Stimulated activated CD4-positive, alpha-beta T cell treated with anti-CD3 and anti-CD28 coated beads, Interleukin-4, amount 100 ng/mL, for 4 hours (primary cell): Measurements from ENCODE around the gene ZNF700.
"Not testable (repeated sequence)": the region's sequence is repeated elsewhere in the genome, so short reads cannot be mapped to it uniquely, and the experiment has no call there.

Source experiments
- DNase-seq, 2 experiments: peaks; one replicate each; pipeline ENCODE4 v3.0.0-alpha.2; 2020

The ZNF700 gene

DNA sequence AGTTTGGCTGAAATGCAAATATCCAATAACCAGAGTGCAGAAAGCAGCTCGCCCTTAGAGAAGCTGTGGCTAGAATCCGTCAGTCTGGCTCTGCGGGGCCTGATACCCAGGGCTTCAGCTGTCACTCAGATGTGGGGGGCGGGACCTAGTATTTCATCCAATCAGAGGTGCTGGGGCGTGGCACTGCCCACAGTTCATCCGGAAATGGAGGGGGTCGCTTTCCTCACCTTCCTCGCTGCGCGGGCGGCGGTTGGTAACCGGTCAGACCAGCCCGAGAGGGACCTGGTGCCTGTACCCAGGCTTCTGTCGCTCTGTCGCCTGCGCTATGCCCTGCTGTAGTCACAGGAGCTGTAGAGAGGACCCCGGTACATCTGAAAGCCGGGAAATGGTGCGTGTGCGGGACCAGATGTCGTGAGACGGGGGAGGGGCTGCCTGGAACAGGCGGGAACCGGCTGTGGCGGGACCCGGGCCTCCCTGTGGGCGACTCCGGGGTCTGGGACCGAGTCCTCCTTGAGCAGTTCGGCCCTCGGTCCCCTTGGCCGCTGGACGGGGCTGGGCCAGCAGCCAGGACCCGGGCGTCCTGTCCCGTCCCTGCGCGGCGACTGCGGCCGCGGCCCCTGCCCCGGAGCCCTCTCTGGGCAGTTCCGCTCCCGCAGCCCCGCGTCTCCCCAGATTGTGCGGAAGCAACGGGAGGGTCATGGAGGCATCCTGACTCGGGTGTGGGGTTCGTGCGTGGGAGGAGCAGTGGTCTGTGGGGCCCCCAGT lies at the start of gene ZNF700:
Gene ZNF700, plus strand, starts transcription at position 222 of the 765 bp plus-strand sequence. Its CDS starts 104 bp downstream, at position 326.
- peak; percentile 88 to 90 for DNase-seq

GRCh38 chr19:11879687-11880266 lies 45.1 kb upstream of the ZNF700 start:
- peak; percentile 10 to 48 for DNase-seq

GRCh38 chr19:11880598-11880997 lies 44.3 kb upstream of the ZNF700 start:
- DNase-seq, result no peak

DNA sequence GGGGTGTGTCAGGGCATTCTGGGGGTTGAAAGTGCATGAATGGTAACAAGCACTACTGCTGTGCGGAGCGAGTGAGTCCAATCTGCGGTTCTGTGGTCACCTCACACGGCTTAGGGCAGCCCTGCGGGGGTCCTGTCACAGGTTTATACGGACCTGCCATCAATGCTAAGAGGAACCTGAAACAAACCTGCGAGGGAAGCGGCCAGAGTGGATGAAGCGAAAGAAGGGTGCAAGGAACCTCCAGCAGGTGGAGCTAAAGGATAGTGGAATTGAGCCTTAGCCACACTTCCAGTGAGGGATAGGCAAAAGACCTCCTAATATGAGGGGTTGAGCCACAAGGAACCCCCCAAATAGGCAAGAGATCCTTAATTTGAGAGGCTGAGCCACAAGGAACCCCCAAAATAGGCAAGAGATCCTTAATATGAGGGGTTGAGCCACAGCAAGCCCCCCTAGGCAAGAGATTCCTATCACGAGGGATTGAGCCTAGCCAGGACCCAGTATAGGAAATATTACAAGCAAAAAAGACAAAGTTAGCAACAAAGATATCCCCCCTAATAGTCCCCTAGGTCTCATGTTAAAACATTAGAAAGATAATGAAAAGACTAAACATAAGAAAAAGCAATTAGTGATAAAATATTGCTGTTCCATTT lies 43.6 kb upstream of the ZNF700 start:
- DNase-seq, result peak; percentile 37 to 48

GRCh38 chr19:11882606-11883005 lies 42.3 kb upstream of the ZNF700 start:
- DNase-seq, result no peak

DNA sequence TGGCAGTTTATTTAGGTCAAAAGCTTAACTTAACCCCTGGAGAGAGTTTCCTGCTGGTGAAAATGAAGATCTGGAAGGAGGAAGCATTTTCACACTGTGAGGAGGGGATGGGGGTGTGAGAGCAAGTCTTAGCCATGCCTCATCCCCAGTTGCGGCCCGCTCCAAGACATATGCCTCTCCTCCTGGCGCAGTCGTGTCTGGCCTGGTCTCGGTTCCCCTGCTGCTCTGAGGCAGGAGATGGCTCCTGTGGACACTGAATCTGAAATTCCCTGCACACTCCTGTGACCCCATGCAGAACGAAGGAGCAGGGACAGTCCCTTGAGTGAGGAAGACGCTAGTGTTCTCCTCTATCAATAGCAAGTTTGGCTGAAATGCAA lies 37.7 kb upstream of the ZNF700 start:
- no peak for DNase-seq

DNA sequence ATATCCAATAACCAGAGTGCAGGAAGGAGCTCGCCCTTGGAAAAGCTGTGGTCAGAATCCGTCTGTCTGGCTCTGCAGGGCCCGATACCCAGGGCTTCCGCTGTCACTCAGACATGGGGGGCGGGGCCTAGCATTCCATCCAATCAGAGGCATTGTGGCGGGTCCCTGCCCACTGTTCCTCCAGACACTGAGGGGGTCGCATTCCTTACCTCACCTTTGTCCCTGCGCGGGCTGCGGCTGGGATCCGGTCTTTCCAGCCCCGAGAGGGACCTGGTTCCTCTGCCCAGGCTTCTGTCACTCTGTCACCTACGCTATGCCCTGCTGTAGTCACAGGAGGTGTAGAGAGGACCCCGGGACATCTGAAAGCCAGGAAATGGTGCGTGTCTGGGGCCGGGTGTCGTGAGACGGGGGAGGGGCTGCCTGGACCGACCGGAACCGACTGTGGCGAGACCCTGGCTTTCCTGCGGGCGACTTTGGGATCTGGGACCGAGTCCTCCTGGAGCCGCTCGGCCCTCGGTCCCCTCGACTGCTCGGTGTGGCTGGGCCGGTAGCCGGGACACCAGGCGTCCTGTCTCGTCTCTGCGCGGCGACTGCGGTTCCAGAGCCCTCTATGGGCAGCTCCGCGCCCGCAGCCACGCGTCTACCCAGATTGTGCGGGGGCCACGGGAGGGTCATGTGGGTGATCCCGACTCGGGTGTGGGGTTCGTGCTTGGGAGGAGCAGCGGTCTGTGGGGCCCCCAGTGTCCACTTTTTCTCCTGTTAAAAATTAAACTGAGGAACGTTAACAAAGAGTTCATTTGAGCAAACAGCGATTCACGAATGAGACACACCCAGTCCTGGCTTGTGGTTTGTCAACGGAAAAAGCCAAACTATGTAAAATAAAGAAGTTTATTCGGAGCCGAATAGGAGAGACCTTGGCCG lies 37.0 kb upstream of the ZNF700 start, which contains the start of gene ZNF69:
Gene ZNF69, plus strand, starts transcription at position 172 of the 921 bp plus-strand sequence. Its CDS starts 142 bp downstream, at position 314.
- DNase-seq, result peak; percentile 44 to 61

GRCh38 chr19:11889901-11890300 lies 35.0 kb upstream of the ZNF700 start:
- not testable (repeated sequence) for DNase-seq

- DNase-seq, result no peak
Observed at GRCh38 chr19:11890634-11891033, 34.3 kb upstream of the ZNF700 start.

DNA sequence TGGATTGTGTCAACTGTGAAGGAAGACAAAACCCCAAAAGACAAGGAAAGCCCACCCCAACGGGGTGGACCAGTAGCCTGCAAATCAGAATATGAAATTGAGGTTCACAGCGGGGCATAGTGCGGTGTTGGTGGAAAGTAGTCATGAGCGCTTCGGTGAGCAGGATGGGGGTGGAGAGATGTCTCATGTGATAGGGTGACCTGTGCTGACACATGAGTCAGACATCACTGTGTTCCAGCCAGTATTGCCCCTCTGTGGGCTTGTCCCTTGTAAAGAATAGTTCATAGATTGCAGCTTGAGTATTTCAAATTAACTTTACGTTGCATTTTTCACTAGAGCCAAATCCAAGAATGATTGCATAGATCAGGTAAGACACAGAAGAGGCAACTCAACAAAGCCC lies 30.1 kb upstream of the ZNF700 start:
- DNase-seq, result no peak

DNA sequence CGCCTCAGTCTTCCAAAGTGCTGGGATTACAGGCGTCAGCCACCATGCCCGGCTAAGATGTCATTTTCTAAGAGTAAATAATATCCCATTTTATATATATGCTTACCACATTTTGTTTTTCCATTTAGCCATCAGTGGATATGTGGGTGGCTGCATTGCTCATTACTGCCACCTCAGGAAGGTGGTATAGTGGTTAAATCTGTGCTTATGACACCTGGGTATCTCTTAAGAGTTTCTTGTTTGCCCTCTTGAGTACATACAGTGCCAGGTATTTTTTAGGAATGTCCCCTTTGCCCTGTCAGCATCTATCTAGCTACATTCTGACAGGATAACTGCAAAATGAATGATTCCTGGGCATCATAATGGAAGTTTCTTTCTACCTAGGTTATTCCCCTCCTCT lies 22.7 kb upstream of the ZNF700 start:
- no peak for DNase-seq

DNA sequence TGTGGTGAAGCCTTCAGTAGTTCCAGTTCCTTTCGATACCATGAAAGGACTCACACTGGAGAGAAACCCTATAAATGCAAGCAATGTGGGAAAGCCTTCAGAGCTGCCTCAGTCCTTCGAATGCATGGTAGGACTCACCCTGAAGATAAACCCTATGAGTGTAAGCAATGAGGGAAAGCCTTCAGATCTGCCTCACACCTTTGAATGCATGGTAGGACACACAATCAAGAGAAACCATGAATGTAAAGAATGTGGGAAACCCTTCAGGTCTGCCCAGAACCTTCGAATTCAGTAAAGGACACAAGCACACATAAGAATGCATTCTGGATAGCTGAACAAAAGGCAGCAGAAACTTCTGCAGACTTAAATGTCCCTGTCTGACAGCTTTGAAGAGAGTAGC lies 19.0 kb upstream of the ZNF700 start:
- no peak for DNase-seq

DNA sequence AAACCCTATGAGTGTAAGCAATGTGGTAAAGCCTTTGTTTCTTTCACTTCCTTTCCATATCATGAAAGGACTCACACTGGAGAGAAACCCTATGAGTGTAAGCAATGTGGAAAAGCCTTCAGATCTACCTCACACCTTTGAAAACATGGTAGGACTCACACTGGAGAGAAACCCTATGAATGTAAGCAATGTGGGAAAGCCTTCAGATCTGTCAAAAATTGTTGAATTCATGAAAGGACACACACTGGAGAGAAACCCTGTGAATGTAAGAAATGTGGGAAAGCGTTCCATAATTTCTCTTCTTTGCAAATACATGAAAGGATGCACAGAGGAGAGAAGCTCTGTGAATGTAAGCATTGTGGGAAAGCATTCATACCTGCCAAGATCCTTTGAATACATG lies 13.0 kb upstream of the ZNF700 start:
- not testable (repeated sequence) for DNase-seq

GRCh38 chr19:11914417-11915051 lies 10.4 kb upstream of the ZNF700 start:
- not testable (repeated sequence) for DNase-seq

- DNase-seq, result no peak
Observed at GRCh38 chr19:11921852-11922495, 2.9 kb upstream of the ZNF700 start.

DNA sequence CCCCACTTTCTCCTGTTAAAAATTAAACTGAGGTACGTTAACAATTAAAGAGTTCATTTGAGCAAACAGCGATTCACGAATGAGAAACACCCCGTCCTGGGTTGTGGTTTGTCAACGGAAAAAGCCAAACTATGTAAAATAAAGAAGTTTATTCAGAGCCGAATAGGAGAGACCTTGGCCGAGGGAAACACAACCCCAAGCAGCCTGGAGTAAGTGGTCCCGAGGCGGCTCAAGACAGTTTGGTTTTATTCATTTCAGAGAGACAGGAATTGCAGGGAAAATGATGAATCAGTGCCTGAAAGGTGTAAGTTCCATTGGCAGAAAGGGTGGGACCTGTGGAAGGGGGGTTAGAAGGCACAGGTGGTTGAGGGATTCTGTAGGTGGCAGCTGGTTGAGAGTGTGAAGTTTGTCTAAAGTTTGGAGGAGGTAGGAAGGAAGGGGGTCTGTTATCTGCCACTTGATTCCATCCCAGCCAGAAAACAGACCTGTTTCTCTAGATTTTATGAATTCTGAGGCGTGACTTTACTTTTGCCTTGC lies 812 bp downstream of the ZNF700 start:
- DNase-seq, result not testable (repeated sequence)

DNA sequence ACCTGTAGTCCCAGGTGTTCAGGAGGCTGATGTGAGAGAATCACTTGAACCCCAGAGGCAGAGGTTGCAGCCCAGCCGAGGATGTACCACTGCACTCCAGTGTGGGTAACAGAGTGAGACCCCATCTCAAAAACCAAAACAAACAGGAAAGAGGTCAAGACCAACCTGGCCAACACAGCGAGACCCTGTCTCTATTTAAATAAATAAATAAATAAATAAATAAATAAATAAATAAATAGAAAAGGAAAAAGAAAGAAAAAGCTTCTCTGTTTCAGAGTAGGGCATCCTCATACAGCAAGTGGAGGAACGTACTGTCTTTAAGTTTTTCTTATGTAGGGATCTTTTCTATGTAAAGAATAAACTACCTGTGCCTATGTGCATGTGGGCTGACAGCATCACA lies 2.3 kb downstream of the ZNF700 start:
- DNase-seq, result no peak

GRCh38 chr19:11931051-11931450 lies 6.1 kb downstream of the ZNF700 start:
- DNase-seq, result no peak

DNA sequence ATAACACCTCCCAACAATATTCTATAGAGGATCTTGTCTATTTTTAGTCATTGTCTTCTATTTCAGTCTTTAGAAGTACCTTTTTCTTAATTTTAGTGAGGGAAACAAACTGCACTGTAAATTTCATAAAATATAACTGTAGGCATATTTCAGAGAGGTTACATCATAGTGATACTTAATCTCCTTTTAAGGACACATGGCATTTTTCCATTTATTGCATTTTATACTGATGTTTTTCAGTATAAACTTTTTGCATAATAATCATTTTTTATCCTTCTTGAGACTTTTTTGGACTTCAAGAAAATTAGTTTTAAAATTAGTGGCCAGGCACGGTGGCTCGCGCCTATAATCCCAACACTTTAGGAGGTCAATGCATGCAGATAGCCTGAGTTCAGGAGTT lies 6.6 kb downstream of the ZNF700 start:
- no peak for DNase-seq

- not testable (repeated sequence) for DNase-seq
Observed at GRCh38 chr19:11935829-11936228, 10.9 kb downstream of the ZNF700 start.

DNA sequence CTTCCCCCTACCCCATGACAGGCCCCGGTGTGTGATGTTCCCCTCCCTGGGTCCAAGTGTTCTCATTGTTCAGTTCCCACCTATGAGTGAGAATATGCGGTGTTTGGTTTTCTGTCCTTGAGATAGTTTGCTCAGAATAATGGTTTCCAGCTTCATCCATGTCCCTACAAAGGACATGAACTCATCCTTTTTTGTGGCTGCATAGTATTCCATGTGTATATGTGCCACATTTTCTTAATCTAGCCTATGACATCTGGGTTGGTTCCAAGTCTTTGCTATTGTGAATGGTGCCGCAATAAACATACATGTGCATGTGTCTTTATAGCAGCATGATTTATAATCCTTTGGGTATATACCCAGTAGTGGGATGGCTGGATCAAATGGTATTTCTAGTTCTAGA lies 13.5 kb downstream of the ZNF700 start:
- DNase-seq, result not testable (repeated sequence)
